Measurements from ENCODE around the gene VTCN1. TPM values are rescaled to one million over a fixed set of nuclear protein-coding genes. Genes with fewer than 3 reads are reported as not detected.
A peak's percentile ranks its signal among the peaks of the same experiment; 100 is the strongest.

The VTCN1 gene
- total and polyA plus RNA-seq, 8 donors: 12.9 to 42.5 (median 15.8) TPM

DNA sequence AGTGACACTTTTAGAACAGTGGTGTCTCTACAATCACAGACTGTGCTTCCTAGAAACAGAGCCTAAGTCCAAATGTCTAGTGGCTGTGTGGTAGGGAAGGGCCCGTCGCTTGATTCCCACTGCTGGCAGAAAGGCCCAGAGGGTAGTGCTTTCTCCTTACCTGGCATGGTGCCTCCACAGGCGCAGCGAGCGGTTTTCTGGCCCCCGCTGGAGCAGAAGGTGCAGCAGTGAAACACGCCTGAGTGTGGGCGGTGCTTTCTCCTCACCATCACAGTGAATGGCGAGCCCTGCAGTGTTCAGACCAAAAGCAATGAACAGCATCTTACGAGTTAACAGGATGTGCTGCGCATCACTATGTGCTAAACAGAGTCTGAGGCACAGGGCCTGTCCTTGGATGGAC lies 97.5 kb downstream of the VTCN1 start:
- H3K9me3 ChIP-seq: no peaks in the 10 kb centered on the region
- ATAC-seq: no peak
- peaks cover 0 to 10% (median 7%) of the 10 kb centered on the region in 3 donors for H3K4me1 ChIP-seq
- no peak overlapping the region for H3K27ac ChIP-seq
- TF ChIP-seq, protein P1, sequence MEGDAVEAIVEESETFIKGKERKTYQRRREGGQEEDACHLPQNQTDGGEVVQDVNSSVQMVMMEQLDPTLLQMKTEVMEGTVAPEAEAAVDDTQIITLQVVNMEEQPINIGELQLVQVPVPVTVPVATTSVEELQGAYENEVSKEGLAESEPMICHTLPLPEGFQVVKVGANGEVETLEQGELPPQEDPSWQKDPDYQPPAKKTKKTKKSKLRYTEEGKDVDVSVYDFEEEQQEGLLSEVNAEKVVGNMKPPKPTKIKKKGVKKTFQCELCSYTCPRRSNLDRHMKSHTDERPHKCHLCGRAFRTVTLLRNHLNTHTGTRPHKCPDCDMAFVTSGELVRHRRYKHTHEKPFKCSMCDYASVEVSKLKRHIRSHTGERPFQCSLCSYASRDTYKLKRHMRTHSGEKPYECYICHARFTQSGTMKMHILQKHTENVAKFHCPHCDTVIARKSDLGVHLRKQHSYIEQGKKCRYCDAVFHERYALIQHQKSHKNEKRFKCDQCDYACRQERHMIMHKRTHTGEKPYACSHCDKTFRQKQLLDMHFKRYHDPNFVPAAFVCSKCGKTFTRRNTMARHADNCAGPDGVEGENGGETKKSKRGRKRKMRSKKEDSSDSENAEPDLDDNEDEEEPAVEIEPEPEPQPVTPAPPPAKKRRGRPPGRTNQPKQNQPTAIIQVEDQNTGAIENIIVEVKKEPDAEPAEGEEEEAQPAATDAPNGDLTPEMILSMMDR (IDR thresholded peaks at IDR 0.05): no peak
- no peak for FAIRE-seq
- no peak overlapping the region for H3K4me3 ChIP-seq
- no peak for DNase-seq
- peaks cover 0 to 41% (median 0%) of the 10 kb centered on the region in 3 donors for H3K36me3 ChIP-seq
- intact Hi-C loops (cut with DNase I): no loop called here
- H3K27me3 ChIP-seq: no peaks in the 10 kb centered on the region
- WGBS, 2 donors: 96% methylated on average over 11 of the region's 11 CpGs

DNA sequence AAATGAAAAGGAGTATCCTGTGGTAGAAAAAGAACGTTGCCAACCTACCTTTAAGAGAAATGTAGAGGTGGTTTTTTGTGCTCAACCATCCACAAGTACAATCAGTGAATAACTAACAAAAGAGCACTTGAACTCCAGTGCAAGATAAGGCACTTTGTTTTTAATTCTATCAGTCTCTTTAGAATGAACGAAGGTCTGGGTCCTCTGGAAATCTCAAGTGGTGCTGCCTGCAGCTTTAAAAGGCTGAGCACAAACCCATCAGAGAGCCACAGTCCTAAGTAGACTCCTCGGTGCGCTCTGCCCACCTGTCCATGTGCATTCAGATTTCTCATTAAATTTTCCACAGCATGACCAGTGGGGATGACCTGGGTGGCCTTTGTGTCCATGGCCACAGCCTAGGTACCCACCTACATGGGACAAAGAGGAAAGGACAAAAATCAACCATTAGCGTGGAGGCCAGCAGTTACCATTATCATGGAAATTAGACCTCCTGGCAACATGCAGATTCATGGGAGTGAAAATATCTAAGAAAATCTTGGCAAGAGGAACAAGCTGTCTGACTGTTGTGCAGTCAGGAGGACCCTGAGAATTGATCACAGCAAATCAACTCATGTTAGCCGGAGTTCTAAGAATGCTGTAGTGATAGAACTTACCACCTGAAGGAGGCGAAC lies 98.5 kb downstream of the VTCN1 start:
- H3K27me3 ChIP-seq: no peaks in the 10 kb centered on the region

DNA sequence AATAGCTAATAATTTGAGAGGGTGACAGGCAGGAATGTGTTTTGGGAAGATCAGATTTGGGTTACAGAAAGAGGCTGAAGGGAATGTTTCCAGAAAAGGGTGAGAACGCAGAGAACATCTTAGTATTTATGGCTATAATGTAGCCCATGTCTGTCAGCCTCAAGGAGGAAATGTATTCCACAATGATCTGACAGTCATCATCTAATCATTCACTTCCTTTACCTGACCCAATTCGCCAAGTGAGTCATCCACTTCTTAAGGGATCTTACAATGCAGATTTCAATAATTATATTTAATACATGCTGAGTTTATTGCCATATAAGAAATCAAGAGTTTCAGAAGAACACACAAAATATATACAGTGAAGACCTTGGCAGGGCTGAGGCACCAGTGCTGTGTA lies 100.0 kb downstream of the VTCN1 start:
- ATAC-seq (no peak), FAIRE-seq (no peak), DNase-seq (no peak)
- no peak overlapping the region for H3K27ac ChIP-seq
- H3K4me3 ChIP-seq: no peak overlapping the region
- TF ChIP-seq, protein P1 (IDR thresholded peaks at IDR 0.05): no peak
- peaks cover 0 to 4% (median 0%) of the 10 kb centered on the region in 3 donors for H3K4me1 ChIP-seq
- intact Hi-C loops (cut with DNase I): no loop called here
- H3K36me3 ChIP-seq: peaks cover 0 to 41% (median 0%) of the 10 kb centered on the region in 3 donors
- 84 to 96% methylated on average over 2 of the region's 2 CpGs for WGBS, 2 donors
- H3K27me3 ChIP-seq: no peaks in the 10 kb centered on the region
- H3K9me3 ChIP-seq: no peaks in the 10 kb centered on the region

More for the DNA sequence above, 98.5 kb downstream of the VTCN1 start:
- 89 to 93% methylated on average over 7 of the region's 7 CpGs for WGBS, 2 donors
- intact Hi-C loops (cut with DNase I): no loop called here
- no peaks in the 10 kb centered on the region for H3K9me3 ChIP-seq
- H3K4me1 ChIP-seq: peaks cover 0 to 6% (median 4%) of the 10 kb centered on the region in 3 donors
- peaks cover 0 to 41% (median 0%) of the 10 kb centered on the region in 3 donors for H3K36me3 ChIP-seq
- FAIRE-seq: no peak
- ATAC-seq: no peak
- no peak overlapping the region for H3K27ac ChIP-seq
- TF ChIP-seq, protein P1 (IDR thresholded peaks at IDR 0.05): no peak
- no peak for DNase-seq
- H3K4me3 ChIP-seq: no peak overlapping the region

DNA sequence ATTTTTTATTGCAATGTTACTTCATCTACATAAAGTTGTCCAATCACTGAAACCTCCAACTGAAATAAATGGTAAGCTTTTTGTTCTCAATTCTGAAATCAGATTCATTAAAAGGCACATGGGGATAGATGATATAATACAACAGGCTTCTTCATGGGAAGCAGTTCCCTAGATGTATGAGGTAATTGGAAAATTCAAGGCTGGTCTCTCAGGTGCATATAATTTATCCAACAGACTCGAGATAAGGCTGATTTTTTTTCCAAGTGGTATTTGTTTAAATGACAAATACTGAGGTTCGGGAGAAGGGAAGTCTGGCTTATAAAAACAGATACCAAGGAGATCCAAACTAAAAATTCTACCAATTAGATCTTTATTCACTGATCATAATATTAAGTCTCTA lies 103.4 kb downstream of the VTCN1 start:
- Histone ChIP-seq H3K27me3 (no peaks in the 10 kb centered on the region), H3K4me1 (peaks cover 0 to 4% (median 0%) of the 10 kb centered on the region in 3 donors), H3K9me3 (no peaks in the 10 kb centered on the region), H3K4me3 (no peak overlapping the region), H3K27ac (peak overlapping the region in 2 of 4 donors; percentile 15 to 48), H3K36me3 (peaks cover 0 to 17% (median 0%) of the 10 kb centered on the region in 3 donors)
- WGBS, 2 donors: 16 to 17% methylated on average over 2 of the region's 2 CpGs
- ATAC-seq (peak; percentile 82 to 91 (median 84)), FAIRE-seq (no peak), DNase-seq (no peak)
- intact Hi-C loops (cut with DNase I): no loop called here
- TF ChIP-seq, protein P1 (IDR thresholded peaks at IDR 0.05): no peak

DNA sequence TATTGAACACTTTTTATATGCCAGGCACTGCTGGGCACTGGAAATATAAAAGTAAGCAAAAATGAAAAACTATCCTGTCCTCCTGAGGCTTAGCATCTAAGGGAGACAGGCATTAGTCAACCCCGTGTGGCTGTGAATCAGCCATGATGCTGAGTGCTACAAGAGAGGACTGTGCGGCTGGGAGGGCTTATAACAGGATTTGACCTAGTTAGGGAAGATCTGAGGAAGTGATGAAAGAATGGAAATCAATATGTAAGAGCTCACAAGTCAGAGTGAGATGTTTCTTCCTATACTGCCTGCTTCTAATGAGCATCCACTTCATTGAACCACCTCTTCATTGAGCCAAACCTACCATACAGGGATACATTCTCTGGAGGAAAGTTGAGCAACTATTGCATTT lies 104.2 kb downstream of the VTCN1 start:
- TF ChIP-seq, protein P1 (IDR thresholded peaks at IDR 0.05): no peak
- no peaks in the 10 kb centered on the region for H3K27me3 ChIP-seq

More for the DNA sequence above, 104.2 kb downstream of the VTCN1 start:
- DNase-seq: no peak
- no peak overlapping the region for H3K4me3 ChIP-seq
- 98 to 100% methylated on average over 2 of the region's 2 CpGs for WGBS, 2 donors
- ATAC-seq: no peak
- peaks cover 0 to 11% (median 0%) of the 10 kb centered on the region in 3 donors for H3K36me3 ChIP-seq
- FAIRE-seq: no peak
- H3K9me3 ChIP-seq: no peaks in the 10 kb centered on the region
- peak overlapping the region in 1 of 4 donors; percentile 15 for H3K27ac ChIP-seq
- intact Hi-C loops (cut with DNase I): no loop called here
- peaks cover 0 to 4% (median 0%) of the 10 kb centered on the region in 3 donors for H3K4me1 ChIP-seq

Measured in pancreas (tissue), 10 donors.